Effector CD4-positive, alpha-beta T cell (primary cell): ENCODE measurements around the gene POMZP3.
"Not testable (repeated sequence)": the region's sequence is repeated elsewhere in the genome, so short reads cannot be mapped to it uniquely, and the experiment has no call there.

Source experiments
- DNase-seq: peaks from one replicate; pipeline ENCODE4 v3.0.0-alpha.2; 2020
- total RNA-seq: gene quantifications from one replicate; lab custom pipeline; 2026; lab: John Stamatoyannopoulos, UW

Gene POMZP3
- total RNA-seq: 11.1 reads per million, percentile 34 among the genes with 10 or more reads in this experiment

DNA sequence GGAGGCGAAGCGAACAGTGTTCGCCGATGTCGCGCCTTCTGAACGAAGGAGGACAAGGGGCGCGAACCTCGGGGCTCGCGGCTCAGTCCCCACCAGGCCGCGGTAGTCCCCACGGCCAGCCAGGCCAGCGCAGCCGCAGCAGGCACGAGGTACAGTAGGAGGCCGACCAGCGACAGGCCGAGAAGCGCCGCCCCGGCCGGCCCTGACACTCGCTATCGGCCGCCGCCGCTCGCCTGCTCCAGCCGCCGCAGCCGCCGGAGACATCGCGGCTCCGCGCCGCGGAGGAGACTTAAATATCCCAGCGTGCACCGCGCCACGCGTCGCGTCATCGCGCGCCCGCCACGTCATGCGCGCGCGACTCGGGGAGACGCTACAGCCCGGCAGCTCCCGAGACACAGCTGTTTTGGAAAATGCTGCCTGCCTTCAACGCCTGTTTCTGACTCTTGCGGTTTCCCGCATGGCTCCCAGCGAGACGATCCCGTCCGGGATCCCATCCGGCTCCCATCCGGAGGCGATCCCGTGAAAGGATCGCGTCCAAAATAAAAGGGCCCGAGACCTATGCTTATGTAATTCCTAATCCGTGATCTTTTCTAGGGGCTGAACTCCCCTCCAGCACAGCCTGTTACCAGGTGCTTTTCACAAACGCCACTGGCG is at the start of gene POMZP3:
Gene POMZP3 (minus strand): TSS at position 291 of the 654 bp plus-strand sequence. CDS start 1,215 bp downstream, outside the sequence.
- peak; percentile 9 for DNase-seq

DNA sequence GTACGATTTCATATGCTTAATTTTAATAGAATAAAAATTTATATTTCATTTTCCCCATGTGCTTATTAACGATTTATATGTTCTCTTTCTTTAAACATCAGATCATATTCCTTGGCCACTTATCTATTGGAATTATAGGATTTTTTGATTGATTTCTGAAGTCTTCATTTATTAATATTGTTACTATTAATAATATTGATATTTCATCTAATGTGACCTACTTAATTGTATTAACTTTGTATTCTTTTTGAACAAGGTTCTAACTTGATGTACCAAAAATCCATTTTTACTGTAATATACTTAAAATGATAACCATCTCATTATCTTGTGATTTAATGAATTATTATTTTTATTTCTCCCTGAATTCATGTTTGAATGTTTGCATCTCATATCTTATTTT is 48.7 kb upstream of the POMZP3 start:
- not testable (repeated sequence) for DNase-seq

DNA sequence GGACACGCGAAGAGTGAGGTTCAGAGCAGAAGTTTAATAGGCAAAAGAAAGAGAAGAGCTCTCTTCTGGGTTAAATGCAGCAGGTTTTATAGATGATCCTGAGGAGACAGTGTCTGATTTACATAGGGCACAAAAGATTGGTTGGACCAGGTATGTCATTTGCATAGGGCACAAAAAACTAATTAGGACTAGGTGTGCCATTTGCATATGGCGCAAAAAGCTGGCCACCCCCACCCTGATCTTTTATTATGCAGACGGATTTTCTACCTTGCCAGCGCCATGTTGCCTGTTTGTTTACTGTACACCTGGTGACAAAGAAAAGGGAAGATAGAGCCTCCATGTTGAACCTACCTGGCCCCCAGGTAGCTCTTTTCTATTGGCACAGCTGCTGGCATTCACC is 46.3 kb upstream of the POMZP3 start:
- DNase-seq: not testable (repeated sequence)

DNA sequence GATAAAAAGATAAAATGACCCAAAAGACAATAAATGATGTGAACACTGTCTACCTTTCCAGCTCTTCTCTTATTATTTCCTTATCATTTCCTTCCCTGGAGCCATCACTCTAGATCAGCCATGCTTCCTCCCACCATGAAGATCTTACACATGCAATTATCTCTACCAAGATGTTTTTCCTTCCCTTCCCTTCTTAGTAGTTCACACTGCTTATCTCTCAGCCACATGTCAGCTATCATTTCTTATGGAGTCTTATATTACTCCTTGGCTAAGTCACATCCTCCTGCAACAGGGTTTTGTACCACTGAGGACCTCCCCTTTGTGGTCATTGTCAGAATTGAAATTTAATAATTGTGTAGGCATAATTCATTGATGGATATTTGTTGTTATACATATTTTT is 32.1 kb upstream of the POMZP3 start:
- DNase-seq: not testable (repeated sequence)

DNA sequence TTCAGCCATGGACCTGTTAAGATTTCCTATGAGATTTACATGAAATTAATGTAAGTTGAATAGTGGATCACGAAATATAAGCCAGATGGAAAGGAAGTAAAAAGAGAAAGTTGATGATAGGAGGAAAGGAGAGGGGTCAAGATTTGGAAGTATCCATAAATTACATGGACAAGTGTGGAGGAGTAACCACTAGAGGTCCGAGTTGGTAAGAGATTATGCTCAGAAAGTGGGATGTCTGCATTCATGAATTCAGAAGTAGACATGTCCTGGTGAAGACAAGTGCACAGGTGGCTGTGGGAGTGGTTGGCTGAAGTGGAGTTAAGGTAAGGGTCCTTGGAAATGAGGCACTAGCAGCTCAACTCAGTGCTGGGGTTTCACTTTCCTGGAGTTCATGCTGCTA is 29.3 kb upstream of the POMZP3 start:
- not testable (repeated sequence) for DNase-seq

DNA sequence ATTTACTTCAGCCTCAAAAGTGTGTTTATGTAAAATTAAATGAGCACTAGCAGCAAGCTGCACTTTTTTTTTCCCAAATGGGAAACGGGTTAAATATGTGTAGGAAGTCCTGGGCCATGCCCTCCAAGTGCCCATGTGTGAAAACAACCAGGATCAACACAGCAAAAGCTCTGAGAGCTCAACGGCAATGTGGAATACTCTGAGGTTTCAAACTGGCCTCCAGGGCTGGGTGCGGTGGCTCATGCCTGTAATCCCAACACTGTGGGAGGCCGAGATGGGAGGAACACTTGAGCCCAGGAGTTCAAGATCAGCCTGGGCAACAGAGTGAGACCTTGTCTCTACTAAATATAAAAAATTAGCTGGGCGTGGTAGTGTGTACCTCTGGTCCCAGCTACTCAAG is 15.5 kb upstream of the POMZP3 start:
- not testable (repeated sequence) for DNase-seq

DNA sequence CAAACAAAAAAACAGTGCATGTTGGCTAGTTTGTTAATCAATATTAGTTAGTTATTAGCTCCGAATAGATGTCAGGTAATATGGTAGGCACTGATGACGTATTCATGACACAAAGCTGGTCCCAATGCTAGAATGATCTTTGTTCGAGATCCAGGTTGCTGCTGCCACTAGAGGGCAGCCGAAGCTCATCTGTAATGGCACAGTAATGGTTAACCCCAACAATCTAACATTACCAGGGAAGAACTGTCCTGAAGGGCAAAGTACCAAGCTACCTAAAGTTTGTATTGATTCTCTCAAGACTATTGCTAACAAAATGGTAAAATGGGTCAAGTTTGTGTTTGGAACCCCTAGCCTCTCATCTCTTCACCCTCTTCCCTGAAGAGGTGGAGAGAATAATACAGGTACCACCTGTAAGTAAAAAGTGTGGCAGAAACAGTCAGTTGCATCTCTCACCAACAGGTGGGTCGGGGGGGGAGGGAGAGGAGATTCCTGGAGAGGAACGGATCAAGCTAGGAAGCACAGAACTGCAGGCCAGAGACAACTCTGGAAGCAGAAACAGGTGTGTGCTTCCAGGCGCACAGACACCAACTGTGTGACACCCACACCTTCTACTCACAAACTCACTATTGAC is 10.1 kb upstream of the POMZP3 start:
- DNase-seq: not testable (repeated sequence)

DNA sequence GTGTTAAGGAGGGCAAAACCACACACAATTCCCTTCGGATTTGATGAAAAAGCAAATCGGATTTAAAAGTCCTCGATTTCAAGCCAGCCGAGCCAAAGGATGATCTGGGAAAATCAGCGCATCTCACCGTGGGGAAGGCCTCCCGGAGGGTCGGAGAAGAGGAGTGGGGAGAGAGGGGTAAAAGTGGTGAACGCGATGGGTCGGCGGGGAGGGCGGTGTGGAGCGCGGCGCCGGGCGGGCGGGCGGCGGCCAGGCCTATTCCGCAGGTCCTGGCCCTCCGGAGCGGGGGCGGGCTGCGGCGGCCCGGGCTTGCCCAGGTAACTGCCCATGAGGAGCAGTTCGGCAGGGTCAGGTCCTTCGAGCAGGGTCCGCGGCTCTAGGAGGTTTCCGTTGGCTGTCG is 498 bp downstream of the POMZP3 start:
- not testable (repeated sequence) for DNase-seq

DNA sequence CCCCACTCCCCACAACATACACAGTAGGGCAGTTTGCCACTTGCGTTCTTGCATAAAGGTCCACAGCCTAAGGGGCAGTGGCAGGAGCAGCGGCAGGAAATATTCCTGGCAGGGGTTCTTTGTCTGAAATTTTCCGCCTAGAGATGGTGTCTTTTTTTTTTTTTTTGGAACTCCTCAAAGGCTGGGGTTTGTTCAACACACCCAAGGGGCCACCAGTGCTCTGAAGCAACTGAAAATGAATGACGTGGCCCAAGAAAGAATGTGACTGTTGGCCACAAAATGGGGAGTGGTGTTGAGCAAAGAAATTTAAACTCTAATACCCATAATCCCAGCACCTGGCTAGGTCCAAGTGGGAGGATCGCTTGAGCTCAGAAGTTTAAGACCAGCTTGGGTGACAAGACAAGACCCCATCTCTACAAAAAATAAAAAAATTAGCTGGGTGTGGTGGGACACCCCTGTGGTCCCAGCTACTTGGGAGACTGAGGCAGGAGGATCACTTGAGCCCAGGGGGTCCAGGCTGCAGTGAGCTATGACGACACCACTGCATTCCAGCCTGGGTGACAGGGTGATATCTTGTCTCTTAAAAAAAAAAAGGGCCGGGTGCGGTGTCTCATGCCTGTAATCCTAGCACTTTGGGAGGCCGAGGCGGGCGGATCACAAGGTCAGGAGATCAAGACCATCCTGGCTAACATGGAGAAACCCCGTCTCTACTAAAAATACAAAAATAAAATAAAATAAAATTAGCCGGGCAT is 7.5 kb downstream of the POMZP3 start:
- DNase-seq: not testable (repeated sequence)

DNA sequence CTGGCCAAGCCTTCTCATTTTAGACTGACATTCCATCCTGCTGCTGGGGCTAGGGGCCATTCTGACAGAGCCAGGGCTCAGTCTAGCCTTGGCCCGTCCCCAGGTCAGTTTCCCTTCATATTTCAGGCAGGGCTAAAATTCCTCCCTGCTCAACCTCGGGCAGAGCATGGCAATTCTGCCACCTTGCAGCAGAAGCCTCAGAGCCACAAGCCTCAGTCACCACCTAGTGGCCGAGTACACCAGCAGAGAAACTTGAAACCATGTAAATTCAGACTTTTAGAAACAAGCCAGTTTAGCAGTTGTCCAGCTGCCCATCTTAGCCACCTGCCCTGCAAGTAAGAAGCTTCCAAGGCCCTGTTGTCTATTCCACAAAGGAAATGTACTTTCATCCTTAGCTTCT is 13.3 kb downstream of the POMZP3 start:
- DNase-seq: not testable (repeated sequence)

DNA sequence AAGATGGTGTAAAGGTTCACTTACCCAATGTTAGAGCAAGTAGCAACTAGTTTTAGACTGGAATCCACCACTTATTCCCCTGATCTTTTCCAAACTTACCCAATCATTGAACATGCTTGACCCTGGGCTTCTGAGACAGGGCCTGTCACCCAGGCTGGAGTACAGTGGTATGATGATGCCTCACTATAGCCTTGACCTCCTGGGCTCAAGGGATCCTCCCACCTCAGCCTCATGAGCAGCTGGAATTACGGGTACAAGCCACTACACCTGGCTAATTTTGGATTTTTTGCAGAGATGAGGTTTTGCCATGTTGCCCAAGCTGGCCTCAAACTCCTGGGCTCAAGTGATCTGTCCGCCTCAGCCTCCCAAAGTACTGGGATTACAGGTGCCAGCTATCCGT is 14.8 kb downstream of the POMZP3 start:
- DNase-seq: not testable (repeated sequence)

DNA sequence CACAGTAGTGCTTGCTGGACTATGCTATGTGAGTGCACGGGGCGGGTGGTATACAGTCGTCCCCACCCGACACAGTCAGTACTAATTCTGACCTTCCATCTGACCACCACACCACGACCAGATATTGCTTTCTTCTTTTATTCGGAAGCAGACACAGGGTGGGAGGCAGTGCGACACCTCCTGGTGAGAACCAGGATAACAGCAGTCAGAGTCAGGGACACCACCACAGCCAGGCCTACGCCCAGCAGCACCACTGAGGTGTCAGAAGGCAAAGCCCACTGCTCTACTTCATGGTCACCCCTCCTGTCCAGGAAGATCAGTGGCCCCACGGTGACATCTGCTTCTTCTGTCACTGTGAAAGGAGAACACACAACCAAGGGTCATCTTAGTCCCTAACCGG is 17.2 kb downstream of the POMZP3 start:
- DNase-seq: not testable (repeated sequence)

DNA sequence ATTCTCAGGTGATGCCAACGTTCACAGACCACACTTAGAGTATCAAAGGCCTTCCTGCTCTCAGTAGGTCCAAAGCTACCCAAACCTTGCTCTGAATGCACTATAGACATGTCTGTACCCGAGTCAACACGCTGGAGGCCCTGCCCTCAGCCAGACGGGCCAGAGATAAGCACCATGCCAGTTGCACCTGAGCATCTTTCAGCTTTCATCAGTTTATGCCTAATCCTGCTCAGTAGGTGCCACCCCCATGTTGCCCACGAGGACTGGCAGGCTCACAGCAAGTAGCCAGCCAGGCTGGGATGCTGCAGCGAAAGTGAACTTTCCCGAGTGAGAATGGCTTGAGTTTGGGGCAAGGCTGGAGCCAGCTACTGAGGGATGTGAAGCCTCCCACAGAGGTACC is 18.6 kb downstream of the POMZP3 start:
- not testable (repeated sequence) for DNase-seq

DNA sequence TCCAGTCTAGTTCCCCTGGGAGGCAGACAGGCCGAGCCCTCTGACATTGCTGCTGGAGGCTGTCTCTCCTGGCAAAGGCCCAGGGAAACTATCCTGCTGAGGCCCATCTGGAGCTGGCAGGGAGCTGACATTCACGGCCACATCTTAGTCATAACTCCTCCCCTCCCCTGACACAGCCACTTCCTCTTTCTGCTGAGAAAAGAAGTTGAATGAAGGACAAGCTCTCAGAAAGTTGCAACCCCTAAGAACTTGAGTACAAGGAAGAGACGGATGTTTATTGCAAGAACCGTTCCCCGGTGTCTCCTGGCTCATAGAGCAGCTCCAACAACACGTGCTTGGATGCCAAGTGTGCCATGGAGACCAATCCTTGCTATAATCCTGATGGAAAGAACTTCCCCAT is 21.1 kb downstream of the POMZP3 start:
- DNase-seq: not testable (repeated sequence)

DNA sequence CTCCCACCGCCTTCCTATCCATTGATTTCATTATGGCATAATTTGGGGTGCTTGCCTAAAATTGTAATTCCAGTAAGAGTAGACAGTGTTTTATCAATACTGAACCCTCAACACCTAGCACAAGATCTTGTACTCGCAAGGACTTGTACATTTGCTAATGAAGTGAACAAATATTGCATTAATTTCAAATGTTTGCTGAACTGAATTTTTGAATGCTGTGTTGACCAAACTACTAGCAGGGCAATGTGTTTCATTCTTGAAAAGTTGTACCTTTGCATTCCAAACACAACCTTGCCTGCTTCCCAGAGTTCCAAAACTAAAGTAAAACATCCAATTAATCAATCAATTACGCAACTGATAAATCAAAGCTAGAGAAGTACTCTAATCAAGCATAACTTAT is 26.4 kb downstream of the POMZP3 start:
- DNase-seq: not testable (repeated sequence)

DNA sequence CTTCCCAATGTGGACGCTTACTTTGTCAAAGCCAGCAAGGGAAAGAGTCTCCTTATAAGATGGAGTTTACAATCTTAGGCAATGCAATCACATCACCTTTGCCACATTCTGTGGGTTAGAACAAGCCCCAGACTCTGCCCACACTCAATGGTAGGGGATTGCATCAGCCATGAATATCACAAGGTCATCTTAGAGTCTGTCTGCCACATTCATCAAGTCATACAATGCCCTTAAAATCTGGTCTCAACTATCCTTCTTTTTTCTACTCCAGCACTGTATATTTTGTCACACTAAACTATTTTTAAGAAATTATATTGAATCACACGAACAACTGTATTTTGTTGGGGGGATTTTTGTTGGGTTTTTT is 27.0 kb downstream of the POMZP3 start:
- DNase-seq: not testable (repeated sequence)

DNA sequence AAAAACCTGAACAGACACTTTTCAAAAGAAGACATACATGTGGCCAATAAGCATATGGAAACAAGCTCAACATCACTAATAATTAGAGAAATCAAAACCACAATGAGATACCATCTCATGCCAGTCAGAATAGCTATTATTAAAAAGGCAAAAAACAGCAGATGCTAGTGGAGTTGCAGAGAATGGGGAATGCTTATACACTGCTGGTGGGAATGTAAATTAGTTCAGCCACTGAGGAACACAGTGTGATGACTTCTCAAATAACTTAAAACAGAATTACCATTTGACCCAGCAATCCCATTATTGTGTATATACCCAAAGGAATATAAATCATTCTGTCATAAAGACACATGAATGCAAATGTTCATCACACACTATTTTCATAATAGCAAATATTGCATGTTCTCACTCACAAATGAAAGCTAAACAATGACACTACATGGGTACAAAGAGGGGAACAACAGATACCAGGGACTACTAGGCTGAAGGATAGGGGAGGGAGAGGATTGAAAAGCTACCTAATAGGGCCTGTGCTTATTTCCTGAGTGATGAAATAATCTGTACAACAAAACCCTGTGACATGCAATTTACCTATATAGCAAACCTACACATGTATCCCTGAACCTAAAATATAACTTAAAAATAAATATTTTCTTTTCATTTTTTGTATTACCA is 28.4 kb downstream of the POMZP3 start:
- not testable (repeated sequence) for DNase-seq

DNA sequence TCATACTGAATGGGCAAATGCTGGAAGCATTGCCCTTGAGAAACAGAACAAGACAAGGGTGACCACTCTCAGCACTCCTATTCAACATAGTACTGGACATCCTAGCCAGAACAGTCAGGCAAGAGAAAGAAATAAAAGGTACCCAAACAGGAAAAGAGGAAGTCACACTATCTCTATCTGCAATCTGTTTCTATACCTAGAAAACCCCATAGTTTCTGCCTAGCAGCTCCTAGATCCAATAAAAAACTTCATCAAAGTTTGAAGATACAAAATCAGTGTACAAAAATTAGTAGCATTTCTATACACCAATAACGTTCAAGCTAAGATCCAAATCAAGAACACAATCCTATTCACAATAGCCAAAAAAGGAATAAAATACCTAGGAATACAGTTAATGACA is 29.8 kb downstream of the POMZP3 start:
- DNase-seq: not testable (repeated sequence)

DNA sequence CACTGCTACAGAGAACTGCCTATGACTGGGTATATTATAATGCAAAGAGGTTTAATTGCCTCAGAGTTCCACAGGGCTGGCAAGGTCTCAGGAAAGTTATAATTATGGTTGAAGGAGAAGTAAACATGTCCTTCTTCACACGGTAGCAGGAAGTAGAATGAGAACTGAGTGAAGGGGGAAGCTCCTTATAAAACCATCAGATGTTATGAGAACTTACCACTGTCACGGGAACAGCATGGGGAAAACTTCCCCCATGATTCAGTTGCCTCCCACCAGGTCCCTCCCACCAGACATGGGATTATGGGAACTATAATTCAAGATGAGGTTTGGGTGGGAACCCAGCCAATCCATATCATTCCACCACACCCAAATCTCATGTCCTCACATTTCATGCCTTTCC is 34.4 kb downstream of the POMZP3 start:
- DNase-seq: not testable (repeated sequence)

DNA sequence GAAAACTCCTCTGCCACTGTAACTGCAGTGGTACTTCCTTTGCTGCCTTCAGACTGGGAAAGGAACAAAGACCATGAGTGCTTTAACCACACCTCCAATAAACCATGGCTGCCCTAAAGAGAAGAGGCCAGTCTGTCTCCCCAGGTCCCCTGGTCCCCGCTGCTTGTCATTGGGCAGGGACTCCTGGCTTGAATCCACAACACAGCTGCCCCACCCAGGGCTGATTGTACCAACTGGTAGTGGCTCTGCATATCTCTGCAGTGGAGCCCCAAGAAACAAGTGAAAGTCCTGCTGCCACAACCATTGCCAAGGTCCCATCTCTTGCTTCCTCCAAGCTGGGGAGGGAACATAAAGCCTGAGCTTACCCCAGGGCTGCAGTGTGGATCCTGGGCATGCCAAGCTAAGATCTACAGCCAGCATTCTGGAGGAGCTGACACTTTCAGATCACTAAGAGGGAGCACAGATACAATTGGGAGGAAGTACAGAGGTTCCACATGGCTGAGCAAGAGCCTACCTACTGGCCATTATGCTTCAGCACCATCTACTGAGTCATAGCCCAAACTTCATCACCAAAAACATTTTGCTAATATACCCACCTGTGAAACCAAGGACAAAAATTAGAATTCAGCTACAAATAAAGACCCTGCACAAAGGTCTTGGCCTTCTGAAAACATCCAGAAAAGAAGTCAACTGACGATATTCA is 35.3 kb downstream of the POMZP3 start:
- not testable (repeated sequence) for DNase-seq

DNA sequence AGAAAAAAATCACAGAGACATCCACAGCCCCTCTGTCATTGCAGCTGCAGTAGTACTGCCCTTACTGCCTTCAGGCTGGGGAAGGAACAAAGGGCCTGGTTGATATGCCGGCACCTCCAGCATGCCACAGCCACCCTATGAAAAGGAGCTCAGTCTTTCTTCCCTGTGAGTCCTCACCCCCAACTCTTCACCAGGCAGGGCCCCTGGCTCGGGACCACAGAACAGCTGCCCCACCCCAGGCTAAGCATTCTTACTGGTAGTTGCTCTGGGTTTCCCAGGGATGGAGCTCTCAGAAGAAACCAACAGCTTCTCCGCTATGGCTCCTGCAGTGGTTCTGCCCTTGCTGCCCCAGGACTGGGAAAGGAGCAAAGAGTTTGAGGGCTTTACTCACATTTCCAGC is 36.0 kb downstream of the POMZP3 start:
- DNase-seq: not testable (repeated sequence)

DNA sequence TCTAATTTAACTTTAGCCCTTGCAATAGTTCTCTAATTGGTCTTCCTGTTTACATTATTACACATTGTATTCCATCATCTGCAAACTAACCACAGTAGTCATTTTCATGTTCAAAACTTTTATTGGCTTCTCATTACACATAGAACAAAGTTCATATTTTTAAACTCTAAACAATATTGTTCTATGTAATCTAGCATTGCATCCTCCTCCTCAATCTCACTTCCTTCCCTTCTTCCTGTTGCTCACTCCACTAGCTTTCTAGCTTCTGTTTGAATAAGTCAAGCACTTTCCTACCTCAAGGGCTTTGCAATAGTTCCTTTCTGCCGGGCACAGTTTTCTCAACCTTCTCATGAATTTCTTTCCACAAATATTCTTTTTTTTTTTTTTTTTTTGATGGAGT is 38.5 kb downstream of the POMZP3 start:
- not testable (repeated sequence) for DNase-seq
